HG02571 (cell line): ENCODE data around the gene GPSM1.

ENCODE experiments used
- ATAC-seq: cut with Tn5 transposase; IDR thresholded peaks from one replicate; pipeline ENCODE4 v1.9.1; 2021; ENCODE audit warnings: mild to moderate bottlenecking, moderate library complexity; ENCODE audit not compliant: unreplicated experiment

Gene GPSM1

DNA sequence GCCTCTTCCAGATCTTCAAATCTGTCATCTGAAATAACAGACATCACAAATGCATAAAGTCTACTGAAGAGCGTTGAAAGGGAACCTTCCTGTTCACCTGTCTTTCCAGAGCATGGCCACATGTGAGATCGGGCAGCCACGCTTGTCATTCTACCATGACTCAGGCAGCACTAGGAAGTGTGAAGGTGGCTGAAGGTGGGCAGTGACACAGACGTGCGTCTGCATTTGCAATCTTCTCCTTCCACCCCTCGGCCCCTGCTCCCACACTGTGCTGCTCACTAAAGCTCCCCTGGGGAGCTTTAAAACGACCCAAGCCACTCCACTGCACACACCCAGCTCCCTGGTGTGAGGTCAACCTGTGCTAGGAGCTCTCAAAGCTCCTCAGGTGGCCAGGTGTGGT is 80.6 kb downstream of the GPSM1 start:
- no peak for ATAC-seq
